Measurements from ENCODE around the gene COL6A3. TPM values are rescaled to one million over a fixed set of nuclear protein-coding genes. Genes with fewer than 3 reads are reported as not detected.

Gene COL6A3
- polyA plus RNA-seq, 1 of the 3 experiments (the other 2 are of a cell fraction) = 18.5 TPM

DNA sequence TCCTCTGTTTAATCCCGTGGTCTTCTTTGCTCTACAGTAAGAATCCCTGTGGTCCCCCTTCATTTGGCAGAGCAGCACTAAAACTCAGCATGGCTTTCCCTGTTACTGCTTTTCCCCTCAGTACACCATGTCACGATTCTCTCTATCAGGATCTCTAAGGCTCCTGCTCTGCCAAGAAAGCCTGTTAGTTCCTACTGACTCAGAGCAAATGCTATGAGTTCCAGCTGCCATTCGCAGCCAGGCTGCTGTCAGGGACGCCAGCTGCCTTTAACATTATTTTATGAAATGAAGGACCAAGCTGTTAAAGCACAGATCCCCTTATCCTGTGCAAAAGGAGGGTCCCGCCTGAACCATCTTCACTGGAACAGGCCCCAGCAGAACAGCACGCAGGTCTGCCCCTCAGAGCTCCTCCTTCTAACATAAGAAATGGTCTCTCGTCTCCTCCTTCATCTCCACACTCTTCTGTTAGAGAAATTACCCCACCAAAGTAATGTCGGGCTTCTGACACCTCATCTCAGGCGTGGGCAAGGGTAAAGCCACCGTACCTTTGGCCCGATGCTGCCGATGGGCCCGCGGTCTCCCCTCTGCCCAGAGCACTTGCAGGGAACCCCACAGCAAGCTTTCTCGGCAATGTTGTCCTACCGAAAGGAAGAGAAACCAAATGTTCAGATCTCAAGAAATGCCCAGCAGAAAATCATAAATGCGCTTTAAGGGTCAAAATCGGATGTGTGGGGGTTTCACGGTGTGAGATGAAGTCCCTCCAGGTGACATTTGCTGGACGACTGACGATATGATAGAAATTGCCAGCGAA lies 52.6 kb downstream of the COL6A3 start:
- no peaks in the 10 kb centered on the region for H3K27me3 ChIP-seq (ENCODE audit: insufficient read depth)
- no peak for DNase-seq
- no peak for TF ChIP-seq NFIC (IDR thresholded peaks at IDR 0.05; ENCODE audit: borderline replicate concordance)
- no peak for TF ChIP-seq FOSL2 (IDR thresholded peaks at IDR 0.05; ENCODE audit: borderline replicate concordance, low read depth)
- no peak for TF ChIP-seq FOXJ3 (CRISPR knock-in tag; IDR thresholded peaks at IDR 0.05)
- no peak for TF ChIP-seq POLR2AphosphoS5 (IDR thresholded peaks at IDR 0.05; ENCODE audit: low read depth, low read length)
- TF ChIP-seq, protein P1, sequence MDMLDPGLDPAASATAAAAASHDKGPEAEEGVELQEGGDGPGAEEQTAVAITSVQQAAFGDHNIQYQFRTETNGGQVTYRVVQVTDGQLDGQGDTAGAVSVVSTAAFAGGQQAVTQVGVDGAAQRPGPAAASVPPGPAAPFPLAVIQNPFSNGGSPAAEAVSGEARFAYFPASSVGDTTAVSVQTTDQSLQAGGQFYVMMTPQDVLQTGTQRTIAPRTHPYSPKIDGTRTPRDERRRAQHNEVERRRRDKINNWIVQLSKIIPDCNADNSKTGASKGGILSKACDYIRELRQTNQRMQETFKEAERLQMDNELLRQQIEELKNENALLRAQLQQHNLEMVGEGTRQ (IDR thresholded peaks at IDR 0.05; ENCODE audit: borderline replicate concordance, low read depth, low read length) = no peak
- no peak for TF ChIP-seq EZH2phosphoT487 (IDR thresholded peaks at IDR 0.05; ENCODE audit: borderline replicate concordance, low read depth)
- TF ChIP-seq, protein P2, sequence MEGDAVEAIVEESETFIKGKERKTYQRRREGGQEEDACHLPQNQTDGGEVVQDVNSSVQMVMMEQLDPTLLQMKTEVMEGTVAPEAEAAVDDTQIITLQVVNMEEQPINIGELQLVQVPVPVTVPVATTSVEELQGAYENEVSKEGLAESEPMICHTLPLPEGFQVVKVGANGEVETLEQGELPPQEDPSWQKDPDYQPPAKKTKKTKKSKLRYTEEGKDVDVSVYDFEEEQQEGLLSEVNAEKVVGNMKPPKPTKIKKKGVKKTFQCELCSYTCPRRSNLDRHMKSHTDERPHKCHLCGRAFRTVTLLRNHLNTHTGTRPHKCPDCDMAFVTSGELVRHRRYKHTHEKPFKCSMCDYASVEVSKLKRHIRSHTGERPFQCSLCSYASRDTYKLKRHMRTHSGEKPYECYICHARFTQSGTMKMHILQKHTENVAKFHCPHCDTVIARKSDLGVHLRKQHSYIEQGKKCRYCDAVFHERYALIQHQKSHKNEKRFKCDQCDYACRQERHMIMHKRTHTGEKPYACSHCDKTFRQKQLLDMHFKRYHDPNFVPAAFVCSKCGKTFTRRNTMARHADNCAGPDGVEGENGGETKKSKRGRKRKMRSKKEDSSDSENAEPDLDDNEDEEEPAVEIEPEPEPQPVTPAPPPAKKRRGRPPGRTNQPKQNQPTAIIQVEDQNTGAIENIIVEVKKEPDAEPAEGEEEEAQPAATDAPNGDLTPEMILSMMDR (IDR thresholded peaks at IDR 0.05) = no peak
- TF ChIP-seq, protein P3, sequence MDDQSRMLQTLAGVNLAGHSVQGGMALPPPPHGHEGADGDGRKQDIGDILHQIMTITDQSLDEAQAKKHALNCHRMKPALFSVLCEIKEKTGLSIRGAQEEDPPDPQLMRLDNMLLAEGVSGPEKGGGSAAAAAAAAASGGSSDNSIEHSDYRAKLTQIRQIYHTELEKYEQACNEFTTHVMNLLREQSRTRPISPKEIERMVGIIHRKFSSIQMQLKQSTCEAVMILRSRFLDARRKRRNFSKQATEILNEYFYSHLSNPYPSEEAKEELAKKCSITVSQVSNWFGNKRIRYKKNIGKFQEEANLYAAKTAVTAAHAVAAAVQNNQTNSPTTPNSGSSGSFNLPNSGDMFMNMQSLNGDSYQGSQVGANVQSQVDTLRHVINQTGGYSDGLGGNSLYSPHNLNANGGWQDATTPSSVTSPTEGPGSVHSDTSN (IDR thresholded peaks at IDR 0.05) = no peak
- no peak for TF ChIP-seq SMC3 (IDR thresholded peaks at IDR 0.05; ENCODE audit: low read depth, low read length)
- TF ChIP-seq FOXM1 (IDR thresholded peaks at IDR 0.05; ENCODE audit: low read depth) = no peak
- TF ChIP-seq ZBTB33 (IDR thresholded peaks at IDR 0.05; ENCODE audit: borderline replicate concordance, low read depth) = no peak
- no peak for TF ChIP-seq TAF1 (IDR thresholded peaks at IDR 0.05; ENCODE audit: borderline replicate concordance, low read depth, low read length)
- no peak for TF ChIP-seq NRF1 (IDR thresholded peaks at IDR 0.05; ENCODE audit: low read depth, low read length)
- TF ChIP-seq SIN3A (IDR thresholded peaks at IDR 0.05; ENCODE audit: borderline replicate concordance, low read depth, low read length) = no peak
- no peak for TF ChIP-seq YY1 (IDR thresholded peaks at IDR 0.05; ENCODE audit: low read depth)
- no peak for TF ChIP-seq IRF3 (IDR thresholded peaks at IDR 0.05; ENCODE audit: low read depth, low read length)
- TF ChIP-seq ELF1 (IDR thresholded peaks at IDR 0.05) = no peak
- no peak for TF ChIP-seq RXRA (IDR thresholded peaks at IDR 0.05; ENCODE audit: borderline replicate concordance, low read depth)
- TF ChIP-seq GABPA (IDR thresholded peaks at IDR 0.05; ENCODE audit: low read depth) = no peak
- H3K79me2 ChIP-seq (ENCODE audit: insufficient read depth) = no peaks in the 10 kb centered on the region
- no peak overlapping the region for H3K9ac ChIP-seq
- H3K36me3 ChIP-seq (replicated peaks in 1 of 2; ENCODE audit: control insufficient read depth in 1 of 2, insufficient read depth in 2 of 2, low read length in 1 of 2) = peaks cover 0 to 14% of the 10 kb centered on the region in 2 experiments
- H4K20me1 ChIP-seq (ENCODE audit: insufficient read depth) = no peaks in the 10 kb centered on the region
- no peaks in the 10 kb centered on the region for H3K9me3 ChIP-seq
- ChIA-PET CTCF (interaction anchor here (1.4 kb wide), 2 partner anchors 49 to 211 kb away, joined by 4 read pairs; no protein-coding TSS in a partner anchor), POLR2A (no interaction called here)
- no peak overlapping the region for H3K4me3 ChIP-seq (ENCODE audit: low read depth in 2 of 2, low read length in 1 of 2)
- no peak overlapping the region for H3K4me2 ChIP-seq
- H2AFZ ChIP-seq (ENCODE audit: low read depth) = no peak overlapping the region
- H3F3A ChIP-seq (replicated peaks; ENCODE audit: insufficient read depth) = no peaks in the 10 kb centered on the region
- 90% methylated on average over 22 of the region's 22 CpGs for whole genome bisulfite sequencing (ENCODE audit: low lambda C conversion rate)
- no peaks in the 10 kb centered on the region for H3K9me2 ChIP-seq
- H3K27ac ChIP-seq (ENCODE audit: low read depth in 2 of 2, low read length in 1 of 2) = no peak overlapping the region
- H3K4me1 ChIP-seq (ENCODE audit: control insufficient read depth in 1 of 2, insufficient read depth in 2 of 2, low read depth in 1 of 2, low read length in 1 of 2) = no peaks in the 10 kb centered on the region; a peak in 1 of 4 replicates

Measured in SK-N-SH (cell line).